ENCODE data around the gene SPNS2. TPM values are rescaled to one million over a fixed set of nuclear protein-coding genes. Genes with fewer than 3 reads are reported as not detected.

Gene SPNS2
- total RNA-seq, 1 experiment from 2014 or later = 1.6 TPM

DNA sequence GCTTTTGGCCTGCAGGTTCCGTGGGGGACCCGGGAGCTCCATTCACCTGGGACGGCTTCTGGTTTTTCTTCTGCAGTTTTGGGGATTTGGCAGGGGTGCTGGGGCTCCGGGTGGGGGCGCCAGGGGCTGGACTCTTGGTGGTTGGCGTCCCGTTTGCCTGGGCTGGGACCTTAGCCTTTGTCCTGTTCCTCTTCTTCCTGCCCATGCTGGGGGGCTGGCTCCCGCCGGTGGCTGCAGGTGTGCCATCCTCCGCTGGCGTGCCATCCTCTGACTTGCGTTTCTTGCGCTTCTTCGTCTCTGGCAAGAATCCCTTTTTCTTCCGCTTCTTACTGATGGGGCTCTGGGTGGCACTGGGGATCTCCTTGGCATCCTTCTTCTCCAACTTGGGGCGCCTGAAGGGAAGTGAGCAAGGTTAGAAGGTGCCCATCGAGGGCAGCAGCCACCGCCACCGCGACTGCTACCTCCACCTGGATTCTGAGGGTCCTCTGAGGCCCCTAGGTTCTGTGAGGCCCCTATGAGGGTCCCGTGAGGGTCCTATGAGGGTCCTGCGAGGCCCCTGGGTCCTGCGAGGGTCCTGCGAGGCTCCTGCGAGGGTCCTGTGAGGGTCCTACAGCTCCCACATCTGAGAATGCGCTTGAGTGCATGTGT is 41.0 kb downstream of the SPNS2 start:
- BruUV-seq (replicated peaks) = no TSS peak
- Histone ChIP-seq H3K4me2 (ENCODE audit: low read length) (no peak overlapping the region), H4K20me1 (ENCODE audit: insufficient read depth) (no peaks in the 10 kb centered on the region; the same call in 1 of the 2 replicates), H3K9ac (ENCODE audit: low read length) (no peak overlapping the region), H3K4me1 (ENCODE audit: control insufficient read depth in 1 of 2, insufficient read depth in 2 of 2, low read length in 2 of 2) (peaks cover 0 to 3% of the 10 kb centered on the region in 2 experiments; a peak in 2 of 4 replicates), H3K79me2 (ENCODE audit: insufficient read depth, low read length) (no peaks in the 10 kb centered on the region; the same call in 1 of the 2 replicates), H3K9me2 (ENCODE audit: insufficient read depth) (no peaks in the 10 kb centered on the region), H2AFZ (ENCODE audit: low read depth, low read length, poor library complexity, severe bottlenecking) (no peak overlapping the region), H3K4me3 (replicated peaks in 1 of 2; ENCODE audit: low read depth in 1 of 2, low read length in 2 of 2) (no peak overlapping the region), H3K9me3 (ENCODE audit: control insufficient read depth in 1 of 2, insufficient read depth in 1 of 2, low read depth in 1 of 2, low read length in 2 of 2) (no peaks in the 10 kb centered on the region), H3K27ac (ENCODE audit: low read depth, low read length) (no peak overlapping the region), H3K27me3 (ENCODE audit: insufficient read depth, low read length) (no peaks in the 10 kb centered on the region), H3K36me3 (ENCODE audit: control insufficient read depth in 1 of 2, insufficient read depth in 2 of 2, low read length in 2 of 2) (peaks cover 19 to 48% of the 10 kb centered on the region in 2 experiments; a peak in 3 of 4 replicates)
- intact Hi-C loops (cut with micrococcal nuclease) = no loop called here
- ChIA-PET POLR2A (no interaction called here), CTCF (no interaction called here), RAD21 (ENCODE audit: low non-redundant PET in 1 of 2, low total read pairs in 2 of 2, uncharacterized antibody in 2 of 2, unreplicated experiment in 2 of 2) (no interaction called here)
- no peak for TF ChIP-seq EZH2 (IDR thresholded peaks at IDR 0.05)
- TF ChIP-seq REST (IDR thresholded peaks at IDR 0.05; ENCODE audit: low read depth) = no peak
- TF ChIP-seq FOSL1 (IDR thresholded peaks at IDR 0.05; ENCODE audit: low read depth) = no peak
- no peak for TF ChIP-seq ZNF274 (IDR thresholded peaks at IDR 0.05; ENCODE audit: low read depth, low read length)
- no peak for TF ChIP-seq CBX3 (IDR thresholded peaks at IDR 0.05; ENCODE audit: low read depth)
- no peak for TF ChIP-seq RAD21 (IDR thresholded peaks at IDR 0.05; ENCODE audit: low read depth)
- no peak for TF ChIP-seq ZFX (IDR thresholded peaks at IDR 0.05)
- TF ChIP-seq TCF7L2 (IDR thresholded peaks at IDR 0.05; ENCODE audit: borderline replicate concordance, extremely low read depth, insufficient read depth, insufficient read length) = no peak
- TF ChIP-seq SIN3A (IDR thresholded peaks at IDR 0.05; ENCODE audit: low read depth) = no peak
- TF ChIP-seq JUND (IDR thresholded peaks at IDR 0.05) = no peak
- no peak for TF ChIP-seq SRF (IDR thresholded peaks at IDR 0.05; ENCODE audit: low read depth)
- no peak for TF ChIP-seq SP1 (IDR thresholded peaks at IDR 0.05; ENCODE audit: low read depth)
- TF ChIP-seq EGR1 (IDR thresholded peaks at IDR 0.05; ENCODE audit: low read depth) = no peak
- no peak for TF ChIP-seq ELF1 (IDR thresholded peaks at IDR 0.05; ENCODE audit: borderline replicate concordance, low read depth)
- no peak for TF ChIP-seq EZH2phosphoT487 (IDR thresholded peaks at IDR 0.05; ENCODE audit: borderline replicate concordance)
- TF ChIP-seq YY1 (IDR thresholded peaks at IDR 0.05; ENCODE audit: extremely low read depth, insufficient replicate concordance, low read depth, low read length) = no peak
- no peak for TF ChIP-seq POLR2A (IDR thresholded peaks at IDR 0.05; ENCODE audit: borderline replicate concordance, extremely low read depth, insufficient read depth, insufficient read length)
- DNase-seq (ENCODE audit: low read depth, low spot score) (no peak), ATAC-seq (no peak)

All from HCT116 (cell line).